GM21381 (cell line): ENCODE results near the gene DPP6.

Experiments used
- ATAC-seq: cut with Tn5 transposase; IDR thresholded peaks from one replicate; pipeline ENCODE4 v1.9.1; 2021; ENCODE audit warnings: mild to moderate bottlenecking, moderate library complexity; ENCODE audit not compliant: unreplicated experiment

Gene DPP6

DNA sequence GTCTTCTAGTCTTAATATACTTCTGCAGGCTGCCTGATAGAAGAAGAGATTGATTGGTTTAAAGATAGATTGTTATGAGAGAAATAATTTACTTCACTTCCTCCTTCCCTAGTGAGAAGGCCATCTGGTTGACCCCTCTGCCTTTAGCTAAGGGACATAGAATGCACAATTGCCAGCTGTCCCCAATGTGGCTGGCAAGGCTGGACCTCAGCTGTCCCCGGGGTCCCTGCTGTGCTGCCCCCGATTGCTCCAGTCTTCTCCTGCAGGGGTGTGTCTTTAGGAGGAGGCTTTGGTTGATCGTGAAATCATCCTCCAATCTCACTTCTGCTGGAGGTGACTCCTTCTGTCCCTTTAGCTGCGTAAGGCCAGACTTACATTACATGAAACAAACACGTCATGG, 388.5 kb downstream of the DPP6 start:
- no peak for ATAC-seq

DNA sequence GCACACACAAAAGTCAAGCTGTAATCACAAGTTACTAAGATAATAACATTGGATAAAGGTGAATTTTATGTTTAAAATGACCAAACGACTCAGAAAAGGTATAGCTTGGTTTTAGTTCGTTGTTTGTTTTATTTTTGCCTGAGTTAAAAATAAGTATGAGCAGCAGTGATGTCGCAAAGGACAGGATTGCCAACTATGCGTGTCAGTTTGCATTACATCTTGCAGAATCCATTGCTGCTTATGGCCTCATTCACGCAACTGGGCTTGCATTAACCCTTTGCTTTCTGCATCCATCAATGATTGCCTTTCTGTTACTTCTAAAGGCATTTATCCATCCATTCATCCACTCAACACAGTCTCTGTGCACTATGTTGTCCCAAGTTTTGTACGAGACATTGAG, 389.6 kb downstream of the DPP6 start:
- ATAC-seq = no peak

- no peak for ATAC-seq
Observed at GRCh38 chr7:154442939-154443338, 390.7 kb downstream of the DPP6 start.

- ATAC-seq = no peak
Observed at GRCh38 chr7:154450451-154450850, 398.3 kb downstream of the DPP6 start.

GRCh38 chr7:154451480-154452457, 399.6 kb downstream of the DPP6 start:
- ATAC-seq = no peak

DNA sequence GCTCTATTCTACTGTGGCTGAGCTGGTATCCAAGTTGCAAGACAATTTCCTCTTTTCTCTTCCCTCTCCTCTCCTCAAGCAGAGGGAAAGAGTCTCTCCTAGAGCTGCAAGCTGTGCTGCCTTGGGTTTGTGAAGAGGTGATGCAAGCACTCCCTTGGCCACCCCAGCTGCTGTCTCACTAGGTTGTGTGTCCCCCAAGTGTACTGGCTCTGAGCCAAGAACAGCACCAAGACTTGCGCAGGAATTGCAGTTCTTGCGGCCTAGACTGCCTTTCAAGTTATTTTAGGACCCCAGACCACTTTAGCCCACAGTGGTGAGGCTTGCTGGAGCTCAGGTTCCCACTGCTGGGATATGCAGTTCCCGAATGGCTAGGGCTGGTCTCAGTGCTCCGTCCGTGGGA, 411.6 kb downstream of the DPP6 start:
- no peak for ATAC-seq

DNA sequence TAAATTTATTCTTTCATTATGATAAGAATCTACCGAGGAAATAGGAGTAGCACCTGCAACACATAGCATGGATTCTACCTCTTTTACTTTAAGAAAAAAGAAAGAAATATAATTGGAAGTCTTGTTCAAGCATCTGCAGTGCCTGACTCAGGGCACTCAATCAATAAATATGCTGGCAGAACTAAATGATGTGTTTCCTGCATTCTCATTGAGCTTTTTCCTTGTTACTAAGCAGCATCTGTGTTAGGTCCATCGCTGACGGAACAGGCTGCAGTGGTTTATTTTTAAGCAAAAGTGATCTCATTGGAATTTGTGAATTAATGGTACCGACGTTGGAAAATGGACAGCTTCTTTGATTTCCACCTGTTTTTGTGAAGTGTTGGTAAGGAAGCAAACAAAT, 417.5 kb downstream of the DPP6 start:
- no peak for ATAC-seq

GRCh38 chr7:154472343-154472742, 420.1 kb downstream of the DPP6 start:
- no peak for ATAC-seq

- no peak for ATAC-seq
Observed at GRCh38 chr7:154473360-154473759, 421.2 kb downstream of the DPP6 start.

DNA sequence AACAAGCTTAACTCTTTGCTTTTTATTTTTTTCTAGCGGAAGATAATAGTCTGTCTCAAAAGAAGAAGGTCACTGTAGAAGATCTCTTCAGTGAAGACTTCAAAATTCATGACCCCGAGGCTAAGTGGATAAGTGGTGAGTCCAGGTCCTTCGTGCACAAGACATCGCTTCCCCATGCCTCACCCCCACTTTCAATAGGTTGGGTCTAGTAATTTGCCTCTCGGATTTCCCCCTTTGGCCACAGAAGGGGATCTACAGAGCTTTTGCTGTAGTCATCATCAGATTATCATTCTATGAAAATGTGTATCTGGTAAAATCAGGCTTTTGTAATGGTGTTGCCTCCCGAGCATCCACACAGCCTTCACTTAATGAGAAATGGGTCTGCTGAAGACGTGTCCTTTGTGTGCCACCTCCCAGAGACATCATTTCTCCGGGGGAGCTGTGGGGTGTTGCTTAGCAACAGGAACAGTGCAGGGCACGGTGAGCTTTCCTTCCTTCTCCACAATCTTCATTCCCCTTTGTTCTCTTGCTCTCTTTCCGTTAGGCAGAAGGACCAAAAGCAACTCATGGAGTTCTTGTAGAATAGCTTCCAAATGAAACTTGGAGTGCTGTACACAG, 422.8 kb downstream of the DPP6 start:
- no peak for ATAC-seq

DNA sequence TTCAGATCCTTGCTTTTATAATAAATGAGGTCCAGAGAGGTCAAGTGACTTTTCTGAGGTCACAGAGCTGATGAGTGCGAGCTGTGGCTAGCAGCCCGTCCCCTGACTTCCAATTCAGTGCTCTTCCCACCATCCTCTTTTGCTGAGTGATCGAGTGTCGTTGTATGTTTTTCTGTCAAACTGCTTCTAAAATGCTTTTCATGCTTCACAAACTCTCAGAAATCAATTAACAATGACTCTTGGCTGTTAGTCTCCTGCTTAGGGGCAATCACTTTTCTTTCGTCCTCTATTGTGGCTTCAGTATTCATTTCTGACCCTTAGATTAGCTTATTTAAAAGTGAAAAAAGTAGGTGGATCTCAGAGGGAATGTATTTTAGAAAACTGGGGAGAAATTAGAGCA, 423.7 kb downstream of the DPP6 start:
- ATAC-seq = no peak

- no peak for ATAC-seq
Observed at GRCh38 chr7:154480817-154481216, 428.6 kb downstream of the DPP6 start.

- ATAC-seq = no peak
Observed at GRCh38 chr7:154482863-154483262, 430.7 kb downstream of the DPP6 start.

DNA sequence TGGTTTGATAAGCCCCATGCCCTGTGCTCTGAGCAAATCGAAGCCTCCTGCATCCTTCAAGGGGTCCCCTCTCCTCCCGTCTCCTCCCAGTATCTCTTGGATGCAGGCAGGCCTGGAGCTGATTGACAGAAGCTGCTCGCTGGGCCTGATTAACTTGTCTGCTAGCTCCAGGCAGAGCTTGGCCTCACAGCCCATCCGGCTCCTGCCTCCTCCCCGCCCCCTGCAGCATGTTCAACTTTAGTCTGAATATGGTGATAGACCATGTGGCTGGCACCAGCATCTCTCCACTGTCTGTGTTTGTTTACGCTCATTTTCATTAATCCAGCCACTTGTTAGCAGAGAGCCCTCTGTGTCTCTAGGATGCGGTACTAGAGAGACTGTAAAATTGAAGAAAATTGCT, 432.2 kb downstream of the DPP6 start:
- ATAC-seq = no peak

- ATAC-seq = no peak
Observed at GRCh38 chr7:154484943-154485342, 432.7 kb downstream of the DPP6 start.

DNA sequence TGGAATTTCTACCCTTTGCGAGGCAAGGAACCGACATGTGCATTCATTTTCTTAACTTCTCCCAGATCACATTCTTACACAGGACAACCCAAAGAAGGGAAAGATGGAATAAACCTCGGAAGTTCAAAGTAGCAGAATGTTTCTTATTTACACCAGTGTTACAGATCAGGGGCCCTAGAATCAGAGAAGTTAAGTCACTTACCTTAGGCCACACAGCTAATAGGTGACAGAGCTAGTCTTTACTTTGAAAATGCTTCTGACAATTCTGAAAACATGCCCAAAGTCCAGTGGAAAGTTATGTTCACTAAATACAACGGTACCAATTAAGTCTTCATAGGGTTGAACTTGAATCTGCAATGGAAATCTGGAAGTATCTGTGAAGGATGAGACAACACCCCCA, 437.7 kb downstream of the DPP6 start:
- ATAC-seq = no peak

DNA sequence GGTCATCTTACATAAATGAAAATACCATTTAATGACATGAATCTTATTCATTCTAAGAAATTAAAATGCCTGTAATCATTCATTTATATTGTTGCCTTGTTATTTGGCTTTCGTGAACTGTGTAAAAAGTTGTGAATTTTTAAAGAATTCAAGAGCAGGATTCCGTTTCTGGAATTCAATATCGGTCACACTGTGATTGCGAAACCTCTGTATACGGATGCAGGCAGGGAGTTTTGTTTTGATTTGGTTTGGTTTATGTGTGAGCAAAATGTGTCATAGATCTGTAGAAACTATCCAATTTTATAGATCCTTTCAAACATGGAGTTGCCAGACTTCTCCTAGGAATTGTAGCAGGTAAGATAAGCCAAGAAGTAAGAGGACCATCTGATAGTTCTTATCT, 441.4 kb downstream of the DPP6 start:
- ATAC-seq = no peak

DNA sequence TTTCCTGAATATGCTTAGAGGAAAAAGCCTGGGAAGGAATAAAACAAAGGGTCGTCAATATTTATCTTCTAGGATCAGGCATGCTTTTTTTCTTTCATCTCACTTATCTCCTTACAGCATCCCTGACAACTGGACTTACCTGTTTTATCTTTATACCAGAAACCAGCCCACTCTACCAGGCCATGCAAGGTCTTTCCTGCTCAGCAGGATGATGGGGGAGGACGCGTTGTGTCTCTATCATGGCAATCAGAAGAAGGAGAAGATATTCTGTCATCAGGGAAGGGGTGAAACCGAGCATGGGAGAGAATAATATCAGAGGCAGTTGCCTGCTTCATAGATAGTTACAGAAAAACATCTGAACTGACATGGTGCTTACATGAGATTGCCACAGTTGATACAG, 445.6 kb downstream of the DPP6 start:
- ATAC-seq = no peak

- no peak for ATAC-seq
Observed at GRCh38 chr7:154503962-154504550, 451.9 kb downstream of the DPP6 start.

- ATAC-seq = no peak
Observed at GRCh38 chr7:154504918-154505317, 452.7 kb downstream of the DPP6 start.

DNA sequence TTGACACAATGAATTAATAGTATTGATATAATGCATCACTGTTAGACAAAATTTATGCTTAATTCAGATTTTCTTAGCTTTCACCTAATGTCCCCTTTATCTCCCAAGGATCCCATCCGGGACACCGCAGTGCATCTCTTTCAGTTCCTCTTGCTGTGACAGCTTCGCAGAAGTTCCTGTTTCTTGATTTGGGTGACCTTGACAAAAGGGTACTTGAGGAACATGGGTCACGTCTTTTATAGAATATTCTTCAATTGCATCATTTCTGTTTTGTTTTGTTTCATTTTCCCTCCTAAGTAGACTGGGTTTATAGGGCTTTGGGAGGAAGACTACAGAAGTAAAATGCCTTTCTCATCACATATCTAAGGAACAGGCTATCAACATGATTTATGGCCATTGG, 453.2 kb downstream of the DPP6 start:
- ATAC-seq = no peak

GRCh38 chr7:154509192-154509591, 457.0 kb downstream of the DPP6 start:
- ATAC-seq = no peak
